Activated T-cell treated with anti-CD3 and anti-CD28 coated beads, Interleukin-2, amount 50 U/mL, for 4 hours (primary cell): Measurements from ENCODE around the gene PEAK1. TPM values are rescaled to one million over a fixed set of nuclear protein-coding genes. Genes with fewer than 3 reads are reported as not detected.

Source experiments
- ATAC-seq, 2 donors: fragments of 200-7000 bp; cut with Tn5 transposase; one replicate each; pipeline ENCODE4 v1.10.0; 2021
- DNase-seq: peaks from one replicate; pipeline ENCODE4 v3.0.0-alpha.2; 2020
- H3K27me3 Mint-ChIP-seq: one replicate; pipeline ENCODE4 v1.8.0; 2021; ENCODE audit warnings: low read depth, mixed read lengths
- H3K36me3 Mint-ChIP-seq: one replicate; pipeline ENCODE4 v1.8.0; 2022; ENCODE audit warnings: mixed read lengths; ENCODE audit not compliant: insufficient read depth
- H3K4me1 Mint-ChIP-seq: one replicate; pipeline ENCODE4 v1.8.0; 2021; ENCODE audit warnings: low read depth, mixed read lengths
- H3K4me3 Mint-ChIP-seq: one replicate; pipeline ENCODE4 v1.8.0; 2021; ENCODE audit warnings: mild to moderate bottlenecking, moderate library complexity, mixed read lengths
- H3K9me3 Mint-ChIP-seq: one replicate; pipeline ENCODE4 v1.8.0; 2021; ENCODE audit warnings: mixed read lengths
- total RNA-seq, 3 donors: library from RNA; stranded (reverse); gene quantifications; one replicate each; pipeline ENCODE4 v1.2.1, GENCODE V29; 2021

The PEAK1 gene
- total RNA-seq, 3 donors from 2014 or later = 15.5 to 23.1 (median 21.2) TPM

DNA sequence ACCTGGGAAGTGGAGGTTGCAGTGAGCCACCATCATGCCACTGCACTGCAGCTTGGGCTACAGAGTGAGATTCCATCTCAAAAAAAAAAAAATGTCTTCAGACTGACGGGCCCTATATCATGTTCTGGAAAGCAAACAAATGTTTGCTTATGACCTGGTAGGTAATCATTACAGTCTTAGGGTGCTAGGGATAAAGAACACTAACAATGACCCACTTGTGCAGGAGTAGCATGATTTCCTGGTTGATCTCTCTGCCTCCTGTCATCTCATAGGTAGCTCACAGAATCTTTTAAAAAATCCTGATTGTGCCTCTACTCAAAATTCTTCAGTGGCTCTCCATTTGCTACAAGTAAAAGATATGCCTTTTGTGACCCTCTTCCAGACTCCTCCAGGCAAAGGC lies 274.5 kb downstream of the PEAK1 start:
- H3K27me3 Mint-ChIP-seq = no peaks in the 10 kb centered on the region
- peaks cover 4% of the 10 kb centered on the region for H3K9me3 Mint-ChIP-seq
- DNase-seq (no peak), ATAC-seq (no peak)
- peaks cover 6% of the 10 kb centered on the region for H3K36me3 Mint-ChIP-seq
- H3K4me3 Mint-ChIP-seq = no peak overlapping the region
- peaks cover 2% of the 10 kb centered on the region for H3K4me1 Mint-ChIP-seq

DNA sequence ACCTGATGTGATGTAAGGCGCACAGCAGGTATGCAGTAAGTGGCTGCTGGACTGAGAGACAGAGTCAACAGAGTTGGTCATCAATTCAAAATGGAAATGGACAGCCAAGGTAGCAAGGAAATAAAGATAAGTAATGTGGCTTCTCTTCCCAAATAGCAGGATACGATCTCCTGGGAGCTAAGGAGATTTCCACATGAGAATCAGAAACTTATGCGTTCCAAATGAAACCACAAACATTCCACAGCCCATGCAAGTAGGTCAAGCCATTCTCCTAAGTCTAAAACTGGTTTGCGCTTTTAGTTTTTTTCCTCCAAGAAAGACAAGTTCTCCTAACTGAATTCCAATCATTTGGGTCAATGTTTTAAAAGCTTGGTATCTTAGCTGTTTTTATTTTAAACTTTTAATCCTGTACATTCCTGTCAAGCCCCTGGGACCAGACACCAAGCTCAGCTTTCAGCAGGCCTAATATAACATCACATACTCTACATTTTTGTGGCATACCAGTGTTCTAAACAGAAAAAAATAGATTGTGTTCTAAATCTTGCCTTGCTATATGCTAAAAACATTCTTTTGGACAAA lies 275.3 kb downstream of the PEAK1 start:
- peaks cover 7% of the 10 kb centered on the region for H3K9me3 Mint-ChIP-seq
- no peaks in the 10 kb centered on the region for H3K27me3 Mint-ChIP-seq
- H3K4me3 Mint-ChIP-seq = no peak overlapping the region
- H3K4me1 Mint-ChIP-seq = peaks cover 2% of the 10 kb centered on the region
- no peak for DNase-seq
- H3K36me3 Mint-ChIP-seq = peaks cover 6% of the 10 kb centered on the region
- no peak for ATAC-seq

DNA sequence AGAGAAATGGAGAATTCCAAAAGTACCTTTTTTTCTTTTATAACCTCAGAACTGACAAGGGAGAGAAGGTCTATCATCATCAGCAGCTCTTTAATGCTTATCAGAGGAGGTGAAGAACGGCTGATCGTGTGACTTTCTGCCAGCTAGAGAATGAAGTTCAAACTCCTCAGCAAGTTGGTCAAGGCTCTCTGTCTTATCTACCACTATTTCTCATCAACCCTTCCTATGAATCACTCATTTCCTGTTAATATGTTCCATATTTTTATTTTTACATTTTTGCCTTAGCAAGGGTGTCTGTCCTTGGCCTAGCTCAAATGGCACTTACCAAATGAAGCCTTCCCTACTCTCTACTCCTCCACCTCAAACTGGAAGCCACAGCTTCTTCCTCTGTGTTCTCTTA lies 275.9 kb downstream of the PEAK1 start:
- Mint-ChIP-seq H3K9me3 (peaks cover 7% of the 10 kb centered on the region), H3K36me3 (peaks cover 6% of the 10 kb centered on the region), H3K4me1 (peaks cover 2% of the 10 kb centered on the region), H3K27me3 (no peaks in the 10 kb centered on the region), H3K4me3 (no peak overlapping the region)
- ATAC-seq (no peak), DNase-seq (no peak)

DNA sequence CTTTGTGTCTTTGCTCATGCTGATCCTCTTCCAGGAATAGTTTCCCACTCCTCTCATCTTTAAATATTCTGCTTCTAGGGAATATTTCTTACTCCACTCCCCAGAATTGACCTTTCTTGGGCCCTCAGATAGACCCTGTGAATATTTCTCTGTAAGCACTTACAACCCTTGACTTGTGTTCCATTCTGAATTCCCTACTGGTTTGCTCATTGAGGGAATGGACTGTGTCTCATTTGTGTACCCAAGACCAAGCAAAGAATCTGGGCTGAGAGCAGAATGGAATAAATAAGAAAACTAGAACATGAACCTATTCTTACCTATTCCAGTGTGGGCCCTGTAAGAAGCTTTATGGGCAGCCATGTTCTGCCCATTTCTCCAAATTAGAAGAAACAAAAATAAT lies 276.3 kb downstream of the PEAK1 start:
- H3K4me3 Mint-ChIP-seq = no peak overlapping the region
- H3K4me1 Mint-ChIP-seq = peaks cover 2% of the 10 kb centered on the region
- H3K9me3 Mint-ChIP-seq = peaks cover 7% of the 10 kb centered on the region
- no peaks in the 10 kb centered on the region for H3K27me3 Mint-ChIP-seq
- ATAC-seq = no peak
- DNase-seq = no peak
- H3K36me3 Mint-ChIP-seq = peaks cover 6% of the 10 kb centered on the region

DNA sequence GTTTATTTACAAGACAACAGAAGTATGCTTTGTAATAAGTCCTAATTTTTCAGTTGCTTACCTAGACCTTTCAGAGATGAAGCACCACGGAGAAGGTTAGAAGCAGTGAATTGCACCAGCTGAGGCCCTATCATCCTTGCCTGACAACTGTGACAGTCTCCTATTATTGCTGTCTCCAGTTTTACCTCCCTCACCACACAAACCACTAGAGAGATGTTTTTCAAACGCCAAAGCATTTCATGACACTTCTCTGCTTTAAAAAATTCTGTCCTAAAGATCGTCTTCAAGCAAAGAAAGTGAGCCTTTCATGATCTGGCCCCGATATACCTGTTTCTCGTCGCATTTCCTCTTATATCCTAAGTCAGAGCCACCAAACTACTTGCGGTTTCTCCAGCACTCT lies 276.7 kb downstream of the PEAK1 start:
- DNase-seq = no peak
- H3K27me3 Mint-ChIP-seq = no peaks in the 10 kb centered on the region
- H3K36me3 Mint-ChIP-seq = peaks cover 6% of the 10 kb centered on the region
- peaks cover 7% of the 10 kb centered on the region for H3K9me3 Mint-ChIP-seq
- no peak for ATAC-seq
- no peak overlapping the region for H3K4me3 Mint-ChIP-seq
- peaks cover 2% of the 10 kb centered on the region for H3K4me1 Mint-ChIP-seq

DNA sequence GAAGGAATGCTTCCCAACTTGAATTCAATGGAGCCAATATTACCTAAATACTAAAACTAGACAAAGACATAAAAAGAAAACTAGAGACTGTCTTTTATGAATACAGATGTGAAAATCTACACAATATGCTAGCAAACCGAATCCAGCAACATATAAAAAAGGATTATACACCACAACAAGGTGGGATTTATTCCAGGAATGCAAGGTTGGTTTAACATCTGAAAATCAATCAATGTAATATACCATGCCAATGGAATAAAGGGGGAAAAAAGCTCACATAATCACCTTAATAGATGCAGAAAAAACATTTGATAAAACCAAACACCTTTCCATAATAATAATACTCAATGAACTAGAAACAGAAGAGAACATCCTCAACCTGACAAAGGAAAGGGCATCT lies 279.7 kb downstream of the PEAK1 start:
- H3K4me3 Mint-ChIP-seq = no peak overlapping the region
- H3K27me3 Mint-ChIP-seq = no peaks in the 10 kb centered on the region
- ATAC-seq (no peak), DNase-seq (no peak)
- peaks cover 12% of the 10 kb centered on the region for H3K9me3 Mint-ChIP-seq
- peaks cover 18% of the 10 kb centered on the region for H3K36me3 Mint-ChIP-seq
- peaks cover 2% of the 10 kb centered on the region for H3K4me1 Mint-ChIP-seq

DNA sequence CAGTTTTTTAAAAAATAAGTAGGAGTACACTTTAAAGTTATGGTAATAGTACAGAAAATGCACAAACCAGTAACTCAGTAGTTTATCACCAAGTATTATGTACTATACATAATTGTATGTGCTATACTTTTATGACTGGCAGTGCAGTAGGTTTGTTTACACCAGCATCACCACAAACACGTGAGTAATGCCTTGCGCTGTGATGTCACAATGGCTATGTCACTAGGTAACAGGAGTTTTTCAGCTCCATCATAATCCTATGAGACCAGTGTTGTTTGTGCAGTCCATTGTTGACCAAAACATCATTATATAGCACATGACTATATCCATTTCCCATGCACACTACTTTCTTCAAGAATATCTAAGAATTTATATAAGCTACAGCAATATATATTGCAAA lies 280.6 kb downstream of the PEAK1 start:
- ATAC-seq = no peak
- Mint-ChIP-seq H3K9me3 (peaks cover 12% of the 10 kb centered on the region), H3K4me1 (peaks cover 2% of the 10 kb centered on the region), H3K4me3 (no peak overlapping the region), H3K27me3 (no peaks in the 10 kb centered on the region), H3K36me3 (peaks cover 18% of the 10 kb centered on the region)
- no peak for DNase-seq

DNA sequence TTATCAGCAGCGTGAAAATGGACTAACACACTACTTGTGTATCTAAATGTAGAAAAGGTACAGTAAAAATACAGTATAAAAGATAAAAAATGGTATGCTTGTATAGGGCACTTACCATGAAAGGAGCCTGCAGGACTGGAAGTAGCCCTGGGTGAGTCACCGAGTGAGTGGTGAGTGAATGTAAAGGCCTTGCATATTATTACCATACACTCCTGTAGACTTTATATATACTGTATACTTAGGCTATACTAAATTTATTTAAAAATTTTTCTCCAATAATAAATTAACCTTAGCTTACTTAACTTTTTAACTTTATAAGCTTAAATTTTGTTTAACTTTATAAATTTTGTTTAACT lies 281.8 kb downstream of the PEAK1 start:
- Mint-ChIP-seq H3K9me3 (peaks cover 12% of the 10 kb centered on the region), H3K27me3 (no peaks in the 10 kb centered on the region), H3K4me1 (no peaks in the 10 kb centered on the region), H3K36me3 (peaks cover 18% of the 10 kb centered on the region), H3K4me3 (no peak overlapping the region)
- ATAC-seq = no peak
- no peak for DNase-seq

DNA sequence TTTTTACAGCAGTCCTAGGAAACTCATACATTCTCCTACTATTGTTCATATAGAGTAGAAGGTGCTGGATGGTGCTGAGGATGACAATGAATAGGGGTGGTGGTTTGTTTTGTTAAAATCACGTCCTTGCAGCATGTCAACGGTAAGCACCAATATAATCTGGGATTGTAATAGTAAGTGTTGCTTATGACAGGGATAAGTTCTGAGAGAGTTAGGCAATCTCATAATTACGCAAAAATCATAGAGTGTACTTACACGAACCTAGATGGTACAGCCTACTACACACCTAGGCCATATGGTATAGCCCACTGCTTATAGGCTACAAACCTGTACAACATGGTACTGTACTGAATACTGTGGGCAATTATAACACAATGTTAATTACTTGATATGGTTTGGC lies 284.7 kb downstream of the PEAK1 start:
- H3K27me3 Mint-ChIP-seq = no peaks in the 10 kb centered on the region
- no peak overlapping the region for H3K4me3 Mint-ChIP-seq
- H3K9me3 Mint-ChIP-seq = peaks cover 6% of the 10 kb centered on the region
- ATAC-seq = no peak
- H3K36me3 Mint-ChIP-seq = peaks cover 21% of the 10 kb centered on the region
- H3K4me1 Mint-ChIP-seq = no peaks in the 10 kb centered on the region
- no peak for DNase-seq

DNA sequence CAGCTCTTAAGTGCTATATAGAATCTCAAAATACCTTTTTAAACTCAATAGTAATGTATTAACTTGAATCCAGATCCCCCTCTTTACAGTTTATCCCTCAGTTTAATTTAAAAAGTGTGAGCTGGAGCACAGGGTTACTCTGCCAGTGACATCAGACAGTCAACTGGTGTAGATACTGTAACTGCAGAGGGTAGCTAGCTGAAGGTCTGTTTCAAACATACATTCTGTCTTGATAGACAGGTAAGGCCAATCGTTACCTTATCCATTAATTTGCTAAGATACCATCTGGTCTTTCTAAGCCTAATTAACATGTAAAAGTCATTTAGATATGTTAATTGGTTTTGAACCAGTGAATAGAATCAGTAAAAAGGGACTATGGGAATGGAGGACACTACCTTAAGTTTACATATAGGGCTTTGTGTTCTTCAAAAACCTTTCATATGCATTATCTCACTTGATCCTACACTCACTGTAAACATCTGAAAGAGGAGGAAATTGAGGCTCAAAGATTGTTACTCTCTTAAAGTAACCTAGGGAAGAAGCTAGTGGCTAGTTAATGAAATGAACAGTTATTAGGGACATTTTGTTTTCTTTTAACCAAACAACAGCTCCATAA lies 289.5 kb downstream of the PEAK1 start:
- Mint-ChIP-seq H3K27me3 (no peaks in the 10 kb centered on the region), H3K4me1 (no peaks in the 10 kb centered on the region), H3K36me3 (peaks cover 15% of the 10 kb centered on the region), H3K9me3 (no peaks in the 10 kb centered on the region), H3K4me3 (no peak overlapping the region)
- ATAC-seq = no peak
- DNase-seq = no peak

DNA sequence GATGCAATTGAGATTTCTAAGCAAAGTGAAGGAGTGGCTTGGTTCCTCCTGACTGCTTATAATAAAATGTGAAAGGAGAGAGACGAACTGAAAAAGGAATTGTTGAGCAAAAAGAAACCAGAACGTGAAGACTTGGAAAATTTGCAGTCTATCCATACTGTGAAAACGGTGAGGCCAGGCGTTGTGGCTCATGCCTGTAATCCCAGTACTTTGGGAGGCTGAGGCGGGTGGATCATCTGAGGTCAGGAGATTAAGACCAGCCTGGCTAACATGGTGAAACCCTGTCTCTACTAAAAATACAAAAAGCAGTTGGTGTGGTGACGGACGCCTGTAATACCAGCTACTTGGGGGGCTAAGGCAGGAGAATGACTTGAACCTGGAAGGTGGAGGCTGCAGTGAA lies 292.3 kb downstream of the PEAK1 start:
- no peak overlapping the region for H3K4me3 Mint-ChIP-seq
- ATAC-seq (no peak), DNase-seq (no peak)
- no peaks in the 10 kb centered on the region for H3K9me3 Mint-ChIP-seq
- H3K27me3 Mint-ChIP-seq = no peaks in the 10 kb centered on the region
- peaks cover 2% of the 10 kb centered on the region for H3K4me1 Mint-ChIP-seq
- H3K36me3 Mint-ChIP-seq = peaks cover 6% of the 10 kb centered on the region

DNA sequence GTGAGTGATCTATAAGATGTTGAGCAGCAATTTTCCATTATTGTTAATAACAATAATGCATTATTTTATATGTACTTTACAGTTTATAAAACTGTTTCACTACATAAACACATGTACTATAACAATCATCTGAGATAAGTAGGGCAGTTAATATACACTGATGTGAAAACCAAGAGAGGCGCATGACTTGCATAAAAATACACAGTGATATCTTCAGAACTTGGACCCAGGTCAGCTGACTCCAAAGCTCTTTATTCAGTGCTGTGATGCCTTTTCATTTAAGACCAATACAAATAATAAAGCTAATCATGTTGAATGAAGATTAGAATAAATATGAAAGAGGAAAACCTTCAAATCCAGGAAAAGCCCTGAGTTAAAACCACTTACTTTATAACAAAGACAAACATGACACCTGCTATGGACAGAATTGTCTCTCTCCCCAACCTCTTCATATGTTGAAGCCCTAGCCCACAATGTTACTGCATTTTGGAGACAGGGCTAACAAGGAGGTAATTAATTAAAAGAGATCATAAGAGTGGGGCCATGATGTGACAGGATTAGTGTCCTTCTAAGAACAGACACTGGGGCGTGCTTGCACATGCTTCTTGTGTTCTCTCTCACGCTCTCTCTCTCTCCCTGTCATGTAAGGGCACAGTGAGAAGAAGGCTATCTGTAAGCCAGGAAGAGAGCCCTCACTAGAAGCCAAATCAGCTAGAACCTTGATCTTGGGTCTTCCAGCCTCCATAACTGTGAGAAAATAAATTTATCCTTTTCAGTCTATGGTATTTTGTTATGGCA lies 293.2 kb downstream of the PEAK1 start:
- Mint-ChIP-seq H3K4me3 (no peak overlapping the region), H3K27me3 (no peaks in the 10 kb centered on the region), H3K9me3 (no peaks in the 10 kb centered on the region), H3K4me1 (peaks cover 2% of the 10 kb centered on the region), H3K36me3 (peaks cover 5% of the 10 kb centered on the region)
- ATAC-seq = no peak
- DNase-seq = no peak

DNA sequence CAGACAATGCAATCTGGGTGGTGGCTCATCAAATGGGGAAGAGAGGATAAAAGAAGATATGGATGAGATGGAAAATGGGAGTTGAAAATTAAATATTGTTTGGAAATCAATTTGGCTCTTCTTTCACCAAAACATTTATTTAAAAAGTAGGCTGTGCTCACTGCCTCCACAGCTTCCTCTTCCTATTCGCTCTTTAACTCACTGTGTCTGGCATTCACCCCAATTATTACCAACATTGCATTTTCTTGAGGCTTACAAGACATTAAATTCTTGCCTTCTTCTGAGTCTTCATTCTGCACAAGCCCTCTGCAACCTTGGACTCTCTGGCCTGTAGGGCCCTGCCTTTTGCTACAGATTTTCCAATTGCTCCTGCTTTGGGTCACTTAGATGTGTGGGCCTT lies 296.1 kb downstream of the PEAK1 start:
- Mint-ChIP-seq H3K27me3 (no peaks in the 10 kb centered on the region), H3K9me3 (no peaks in the 10 kb centered on the region), H3K4me3 (no peak overlapping the region), H3K36me3 (peaks cover 5% of the 10 kb centered on the region), H3K4me1 (peaks cover 8% of the 10 kb centered on the region)
- no peak for DNase-seq
- ATAC-seq = no peak

DNA sequence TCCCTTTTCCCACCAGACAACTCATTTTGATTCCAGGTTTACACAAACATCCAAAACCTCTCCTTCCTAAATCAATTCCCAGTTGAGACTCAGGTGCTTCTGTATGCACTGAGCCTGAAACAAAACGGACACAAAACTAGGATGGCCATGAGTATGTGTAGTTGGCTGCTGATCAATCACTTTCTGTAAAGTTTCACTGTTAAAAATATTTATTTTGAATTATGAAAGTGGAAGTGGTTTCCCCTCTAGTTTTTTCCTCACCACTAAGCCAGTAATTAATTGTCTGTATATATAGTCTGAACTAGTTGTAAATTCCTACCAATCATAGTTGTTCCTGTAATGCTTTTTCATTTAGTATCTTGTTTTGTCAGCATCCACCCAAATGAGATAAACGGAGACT lies 297.3 kb downstream of the PEAK1 start:
- DNase-seq = no peak
- Mint-ChIP-seq H3K27me3 (no peaks in the 10 kb centered on the region), H3K4me3 (no peak overlapping the region), H3K9me3 (no peaks in the 10 kb centered on the region), H3K36me3 (peaks cover 3% of the 10 kb centered on the region), H3K4me1 (peaks cover 9% of the 10 kb centered on the region)
- no peak for ATAC-seq

DNA sequence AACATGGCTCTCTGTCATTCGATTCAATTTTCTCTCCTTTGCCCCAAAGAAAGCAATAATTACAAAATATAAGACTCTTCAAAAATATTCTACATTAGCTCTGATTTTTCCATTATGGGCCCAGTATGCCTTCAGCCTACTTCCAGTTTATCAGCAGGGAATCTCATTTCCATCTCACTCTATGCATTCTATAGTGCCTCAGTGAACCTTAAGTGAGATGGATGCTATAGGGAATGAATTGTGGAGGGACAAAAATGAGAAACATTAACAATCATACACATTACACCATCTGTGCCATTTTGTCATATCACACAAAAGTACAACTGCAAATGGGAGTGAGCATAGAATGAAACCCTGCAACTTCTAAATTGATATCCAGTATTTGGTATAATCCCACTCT lies 298.3 kb downstream of the PEAK1 start:
- DNase-seq = no peak
- no peaks in the 10 kb centered on the region for H3K27me3 Mint-ChIP-seq
- H3K9me3 Mint-ChIP-seq = no peaks in the 10 kb centered on the region
- no peaks in the 10 kb centered on the region for H3K36me3 Mint-ChIP-seq
- H3K4me1 Mint-ChIP-seq = peaks cover 9% of the 10 kb centered on the region
- H3K4me3 Mint-ChIP-seq = no peak overlapping the region
- no peak for ATAC-seq
